ENCODE data around the gene RBP2.

DNA sequence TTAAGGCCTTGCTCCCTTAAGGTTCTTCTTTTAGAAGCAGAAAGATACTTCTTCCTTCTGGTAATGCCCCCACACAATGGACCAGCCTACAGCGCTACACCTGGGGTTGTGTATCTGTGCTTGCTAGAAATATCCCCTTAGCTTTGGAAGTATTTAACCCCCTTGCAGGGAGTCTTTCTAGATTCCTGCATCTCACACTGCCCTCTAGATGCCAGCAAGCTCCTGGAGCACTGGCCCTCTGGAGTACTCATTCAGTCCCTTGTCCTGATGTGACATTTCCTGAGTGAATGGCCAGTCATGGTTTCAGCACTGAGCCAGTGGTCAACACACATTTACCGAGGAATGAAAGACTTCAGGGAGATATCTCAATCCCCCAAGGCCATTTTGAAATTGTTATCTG is 30.4 kb upstream of the RBP2 start:
- TF ChIP-seq, protein P1, sequence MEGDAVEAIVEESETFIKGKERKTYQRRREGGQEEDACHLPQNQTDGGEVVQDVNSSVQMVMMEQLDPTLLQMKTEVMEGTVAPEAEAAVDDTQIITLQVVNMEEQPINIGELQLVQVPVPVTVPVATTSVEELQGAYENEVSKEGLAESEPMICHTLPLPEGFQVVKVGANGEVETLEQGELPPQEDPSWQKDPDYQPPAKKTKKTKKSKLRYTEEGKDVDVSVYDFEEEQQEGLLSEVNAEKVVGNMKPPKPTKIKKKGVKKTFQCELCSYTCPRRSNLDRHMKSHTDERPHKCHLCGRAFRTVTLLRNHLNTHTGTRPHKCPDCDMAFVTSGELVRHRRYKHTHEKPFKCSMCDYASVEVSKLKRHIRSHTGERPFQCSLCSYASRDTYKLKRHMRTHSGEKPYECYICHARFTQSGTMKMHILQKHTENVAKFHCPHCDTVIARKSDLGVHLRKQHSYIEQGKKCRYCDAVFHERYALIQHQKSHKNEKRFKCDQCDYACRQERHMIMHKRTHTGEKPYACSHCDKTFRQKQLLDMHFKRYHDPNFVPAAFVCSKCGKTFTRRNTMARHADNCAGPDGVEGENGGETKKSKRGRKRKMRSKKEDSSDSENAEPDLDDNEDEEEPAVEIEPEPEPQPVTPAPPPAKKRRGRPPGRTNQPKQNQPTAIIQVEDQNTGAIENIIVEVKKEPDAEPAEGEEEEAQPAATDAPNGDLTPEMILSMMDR (IDR thresholded peaks at IDR 0.05), result peak; percentile 5
- TF ChIP-seq EZH2 (IDR thresholded peaks at IDR 0.05) (no peak), EZH2phosphoT487 (IDR thresholded peaks at IDR 0.05) (no peak)
